HG02759 (cell line): ENCODE data around the gene GLE1.
A peak's percentile ranks its signal among the peaks of the same experiment; 100 is the strongest.
"Not testable (repeated sequence)": the region's sequence is repeated elsewhere in the genome, so short reads cannot be mapped to it uniquely, and the experiment has no call there.

Source experiments
- ATAC-seq: cut with Tn5 transposase; IDR thresholded peaks from one replicate; pipeline ENCODE4 v1.9.1; 2021; ENCODE audit warnings: mild to moderate bottlenecking, moderate library complexity; ENCODE audit not compliant: unreplicated experiment

GLE1 gene

GRCh38 chr9:128551657-128552152 is 47.2 kb downstream of the GLE1 start:
- ATAC-seq, result no peak

- peak; percentile 82 for ATAC-seq
These were observed 47.7 kb downstream of the GLE1 start, which contains the start of gene SPTAN1 for GRCh38 chr9:128552153-128552743. Gene SPTAN1 (plus strand): TSS chr9:128552587. CDS start chr9:128566741, 14,154 bp downstream.

- ATAC-seq, result peak; percentile 43
These were observed 48.4 kb downstream of the GLE1 start for GRCh38 chr9:128552744-128553440.

GRCh38 chr9:128553728-128554127 is 49.2 kb downstream of the GLE1 start:
- ATAC-seq, result no peak

GRCh38 chr9:128554155-128554862 is 49.8 kb downstream of the GLE1 start:
- no peak for ATAC-seq

- ATAC-seq, result no peak
These were observed 50.7 kb downstream of the GLE1 start for GRCh38 chr9:128555180-128555721.

GRCh38 chr9:128556276-128556675 is 51.8 kb downstream of the GLE1 start:
- ATAC-seq, result no peak

GRCh38 chr9:128556926-128557634 is 52.6 kb downstream of the GLE1 start:
- no peak for ATAC-seq

- ATAC-seq, result peak; percentile 88
These were observed 54.2 kb downstream of the GLE1 start for GRCh38 chr9:128558431-128559310.

- no peak for ATAC-seq
These were observed 61.1 kb downstream of the GLE1 start for GRCh38 chr9:128565578-128565977.

GRCh38 chr9:128568470-128569078 is 64.1 kb downstream of the GLE1 start:
- ATAC-seq, result no peak

- ATAC-seq, result no peak
These were observed 71.0 kb downstream of the GLE1 start for GRCh38 chr9:128575469-128575868.

GRCh38 chr9:128575916-128576315 is 71.4 kb downstream of the GLE1 start:
- no peak for ATAC-seq

GRCh38 chr9:128577206-128577605 is 72.7 kb downstream of the GLE1 start:
- ATAC-seq, result no peak

- no peak for ATAC-seq
These were observed 74.7 kb downstream of the GLE1 start for GRCh38 chr9:128579194-128579593.

GRCh38 chr9:128580731-128581130 is 76.2 kb downstream of the GLE1 start:
- no peak for ATAC-seq

GRCh38 chr9:128585155-128585554 is 80.6 kb downstream of the GLE1 start:
- not testable (repeated sequence) for ATAC-seq

- not testable (repeated sequence) for ATAC-seq
These were observed 82.4 kb downstream of the GLE1 start for GRCh38 chr9:128586934-128587333.

GRCh38 chr9:128587453-128587852 is 82.9 kb downstream of the GLE1 start:
- no peak for ATAC-seq
